ENCODE data around the gene HS6ST1. TPM values are rescaled to one million over a fixed set of nuclear protein-coding genes. Genes with fewer than 3 reads are reported as not detected.
A peak's percentile ranks its signal among the peaks of the same experiment; 100 is the strongest.

HS6ST1 gene
- total and polyA plus RNA-seq, 2 of the 4 experiments (the other 2 are of a cell fraction): 29.9 to 36.9 TPM

DNA sequence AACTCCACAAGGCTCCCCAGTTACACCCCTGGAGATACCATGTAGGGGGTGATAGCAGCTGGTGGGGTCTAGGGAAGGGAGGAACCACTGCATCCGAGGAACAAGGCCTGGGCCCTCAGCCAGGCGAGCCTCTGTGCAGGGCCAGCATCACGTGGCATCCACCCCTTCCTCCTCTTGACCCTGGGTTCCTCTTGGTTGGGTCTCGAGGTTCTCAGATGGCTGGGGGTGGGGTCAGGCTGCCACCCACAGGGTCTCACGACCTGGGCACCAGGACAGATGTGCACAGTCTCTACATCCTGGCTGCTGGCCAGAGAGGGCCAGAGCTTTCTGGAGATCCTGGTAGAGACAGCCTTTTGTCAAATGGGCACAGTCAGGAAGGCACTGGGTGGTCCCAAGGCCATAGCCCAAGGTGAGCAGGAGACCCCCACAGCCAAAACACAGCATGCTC lies 10.4 kb downstream of the HS6ST1 start:
- peak overlapping the region; percentile 18; the same call in 1 of the 2 replicates for H3K9ac ChIP-seq (ENCODE audit: low read depth, low read length)
- dilution Hi-C loops (cut with HindIII; ENCODE audit: low sequenced_read_pairs, unreplicated experiment): no loop called here
- H2AK5ac ChIP-seq (ENCODE audit: low read depth, low read length): peak overlapping the region; percentile 96
- H2BK20ac ChIP-seq (ENCODE audit: low read depth, low read length): peak overlapping the region; percentile 58
- H4K91ac ChIP-seq (ENCODE audit: insufficient read depth, low read depth, low read length): peak overlapping the region; percentile 97
- peak overlapping the region; percentile 72 for H3K14ac ChIP-seq (replicated peaks; ENCODE audit: low read depth, low read length)
- H4K20me1 ChIP-seq (ENCODE audit: insufficient read depth, low read length): peaks cover 86% of the 10 kb centered on the region
- peak overlapping the region; percentile 73 for H3K18ac ChIP-seq (ENCODE audit: low read depth, low read length)
- H2AFZ ChIP-seq (replicated peaks; ENCODE audit: low read length, poor library complexity): no peak overlapping the region
- no peak overlapping the region for H3K4me3 ChIP-seq (ENCODE audit: insufficient read depth, low read depth, low read length)
- H2BK120ac ChIP-seq (ENCODE audit: low read depth, low read length): peak overlapping the region; percentile 93
- peak overlapping the region; percentile 86 for H3K4ac ChIP-seq (ENCODE audit: low read depth, low read length)
- BruUV-seq (replicated peaks): no TSS peak
- intact Hi-C loops (cut with micrococcal nuclease): no loop called here
- peaks cover 57% of the 10 kb centered on the region for H3K9me1 ChIP-seq (ENCODE audit: insufficient read depth, low read length)
- DNase-seq: no peak
- peak overlapping the region; percentile 65 for H3K27ac ChIP-seq (ENCODE audit: insufficient read depth, low read length)
- ChIA-PET POLR2A (ENCODE audit: unreplicated experiment) (no interaction called here), CTCF (no interaction called here)
- H2AK9ac ChIP-seq (replicated peaks; ENCODE audit: low read depth, low read length, poor library complexity): no peak overlapping the region
- H4K8ac ChIP-seq (ENCODE audit: low read depth in 2 of 2, low read length in 2 of 2): peak overlapping the region; percentile 53 to 64; a peak in 3 of 4 replicates
- H2BK15ac ChIP-seq (ENCODE audit: low read depth, low read length): peak overlapping the region; percentile 16; the same call in 2 of the 3 replicates
- peak overlapping the region; percentile 56 for H4K5ac ChIP-seq (ENCODE audit: low read depth, low read length)
- no peak overlapping the region for H3K56ac ChIP-seq (ENCODE audit: extremely low read depth, insufficient read depth, low read length)
- TF ChIP-seq MXI1 (IDR thresholded peaks at IDR 0.05; ENCODE audit: borderline replicate concordance, low read depth, low read length) (no peak), BHLHE40 (IDR thresholded peaks at IDR 0.05; ENCODE audit: low read depth, low read length) (no peak), MAFK (IDR thresholded peaks at IDR 0.05; ENCODE audit: low read depth, low read length) (no peak), RFX5 (IDR thresholded peaks at IDR 0.05; ENCODE audit: low read depth, low read length) (no peak), MAZ (IDR thresholded peaks at IDR 0.05; ENCODE audit: borderline replicate concordance, low read depth, low read length) (no peak), CEBPB (IDR thresholded peaks at IDR 0.05; ENCODE audit: low read depth, low read length) (no peak), POLR2A (IDR thresholded peaks at IDR 0.05; ENCODE audit: low read depth, low read length) (no peak), FOS (IDR thresholded peaks at IDR 0.05; ENCODE audit: low read depth, low read length) (no peak), CHD1 (IDR thresholded peaks at IDR 0.05; ENCODE audit: low read depth, low read length) (no peak), RCOR1 (IDR thresholded peaks at IDR 0.05; ENCODE audit: insufficient replicate concordance, low read length) (no peak)
- TF ChIP-seq, protein P1, sequence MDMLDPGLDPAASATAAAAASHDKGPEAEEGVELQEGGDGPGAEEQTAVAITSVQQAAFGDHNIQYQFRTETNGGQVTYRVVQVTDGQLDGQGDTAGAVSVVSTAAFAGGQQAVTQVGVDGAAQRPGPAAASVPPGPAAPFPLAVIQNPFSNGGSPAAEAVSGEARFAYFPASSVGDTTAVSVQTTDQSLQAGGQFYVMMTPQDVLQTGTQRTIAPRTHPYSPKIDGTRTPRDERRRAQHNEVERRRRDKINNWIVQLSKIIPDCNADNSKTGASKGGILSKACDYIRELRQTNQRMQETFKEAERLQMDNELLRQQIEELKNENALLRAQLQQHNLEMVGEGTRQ (IDR thresholded peaks at IDR 0.05; ENCODE audit: low read depth, low read length): no peak
- H3K9me3 ChIP-seq (ENCODE audit: control insufficient read depth, insufficient read depth, low read length): no peaks in the 10 kb centered on the region
- H3K79me1 ChIP-seq (ENCODE audit: low read depth in 1 of 2, low read length in 2 of 2): peaks cover 29 to 92% of the 10 kb centered on the region in 2 experiments
- in situ Hi-C loops (cut with MboI; ENCODE audit: low sequenced_read_pairs): loop anchor here (5.0 to 25.0 kb wide), 2 partner anchors 126 to 421 kb away; partner anchors contain the start of gene AMMECR1L
- H2BK5ac ChIP-seq (ENCODE audit: low read depth, low read length, poor library complexity, severe bottlenecking): peak overlapping the region; percentile 16
- ATAC-seq (ENCODE audit: low read depth): no peak
- H3K23ac ChIP-seq (ENCODE audit: low read depth, low read length): peak overlapping the region; percentile 53
- peaks cover 78% of the 10 kb centered on the region for H3K4me1 ChIP-seq (ENCODE audit: control insufficient read depth, insufficient read depth, low read length)
- peaks cover 43% of the 10 kb centered on the region for H3K36me3 ChIP-seq (ENCODE audit: control insufficient read depth, insufficient read depth, low read length)
- H3K27me3 ChIP-seq (ENCODE audit: control insufficient read depth, insufficient read depth, low read length): no peaks in the 10 kb centered on the region
- 40% methylated on average over 1 of the region's 5 CpGs; no CpG with 5 or more reads in 1 of the 2 experiments for WGBS, 2 experiments (ENCODE audit: extremely low coverage in 2 of 2, insufficient read length in 1 of 2)
- no peak overlapping the region for H3K4me2 ChIP-seq (ENCODE audit: low read depth, low read length)

Data from IMR-90 (cell line).